Osteoblast (primary cell): ENCODE data around the gene HSP90AB1. TPM values are rescaled to one million over a fixed set of nuclear protein-coding genes. Genes with fewer than 3 reads are reported as not detected.
A peak's percentile ranks its signal among the peaks of the same experiment; 100 is the strongest.
"Not testable (repeated sequence)": the region's sequence is repeated elsewhere in the genome, so short reads cannot be mapped to it uniquely, and the experiment has no call there.

Experiments
- DNase-seq: peaks from one replicate; pipeline ENCODE4 v3.0.0; 2011; ENCODE audit warnings: low spot score, mixed read lengths; ENCODE audit not compliant: insufficient read length; ENCODE audit errors: missing footprints
- H2AFZ ChIP-seq: 2 replicates; pipeline ENCODE4 v1.6.0; 2011; ENCODE audit warnings: mild to moderate bottlenecking, low read length
- H3K27ac ChIP-seq: 2 replicates; pipeline ENCODE4 v1.5.1; 2011; ENCODE audit warnings: mild to moderate bottlenecking, low read depth, low read length, moderate library complexity
- H3K27me3 ChIP-seq: 2 replicates; pipeline ENCODE4 v1.6.0; 2012; ENCODE audit warnings: mild to moderate bottlenecking, control low read depth, inconsistent platforms, low read length, moderate library complexity; ENCODE audit not compliant: insufficient read depth
- H3K36me3 ChIP-seq: 2 replicates; pipeline ENCODE4 v1.5.1; 2011; ENCODE audit warnings: mild to moderate bottlenecking, low read length, control low read depth, moderate library complexity; ENCODE audit not compliant: insufficient read depth
- H3K4me1 ChIP-seq: 2 replicates; pipeline ENCODE4 v1.5.1; 2011; ENCODE audit warnings: mild to moderate bottlenecking, low read length, control low read depth, moderate library complexity; ENCODE audit not compliant: insufficient read depth
- H3K4me2 ChIP-seq: 2 replicates; pipeline ENCODE4 v1.6.0; 2011; ENCODE audit warnings: mild to moderate bottlenecking, low read length; ENCODE audit not compliant: insufficient read depth
- H3K4me3 ChIP-seq: fragments of 200-600 bp; sonication (generic); 3 replicates; pipeline ENCODE4 v1.5.1; 2012; ENCODE audit warnings: mild to moderate bottlenecking, low read length, inconsistent platforms; ENCODE audit not compliant: insufficient read depth
- H3K79me2 ChIP-seq: 2 replicates; pipeline ENCODE4 v1.6.0; 2012; ENCODE audit warnings: mild to moderate bottlenecking, low read length, control low read depth, inconsistent platforms; ENCODE audit not compliant: insufficient read depth
- H3K9me3 ChIP-seq: 2 replicates; pipeline ENCODE4 v1.5.1; 2011; ENCODE audit warnings: low read depth, low read length, control low read depth
- H4K20me1 ChIP-seq: 2 replicates; pipeline ENCODE4 v1.6.0; 2012; ENCODE audit warnings: mild to moderate bottlenecking, low read length, control low read depth; ENCODE audit not compliant: insufficient read depth
- CTCF ChIP-seq: IDR thresholded peaks from 2 replicates; pipeline ENCODE4 v1.5.1; 2011; ENCODE audit warnings: mild to moderate bottlenecking, low read depth, low read length, moderate library complexity; ENCODE audit errors: extremely low read depth
- total RNA-seq: library from RNA; depleted of rRNA; stranded (reverse); fragments of >200 nt; gene quantifications from 2 replicates; pipeline ENCODE4 v1.2.3, GENCODE V29; 2012

HSP90AB1 gene
- total RNA-seq, 1 donor, result 702 TPM

GRCh38 chr6:44230034-44230675 is 16.7 kb upstream of the HSP90AB1 start:
- H2AFZ ChIP-seq, result no peak overlapping the region
- H3K4me3 ChIP-seq, result no peak overlapping the region
- no peak overlapping the region for H3K4me2 ChIP-seq
- peaks cover 32% of the 10 kb centered on the region for H3K4me1 ChIP-seq
- peak; percentile 73 for DNase-seq
- H3K9me3 ChIP-seq, result no peaks in the 10 kb centered on the region
- H3K79me2 ChIP-seq, result peaks cover 12% of the 10 kb centered on the region
- no peaks in the 10 kb centered on the region for H4K20me1 ChIP-seq
- H3K27ac ChIP-seq, result no peak overlapping the region
- no peaks in the 10 kb centered on the region for H3K27me3 ChIP-seq
- peaks cover 8% of the 10 kb centered on the region for H3K36me3 ChIP-seq
- TF ChIP-seq CTCF, result no peak

DNA sequence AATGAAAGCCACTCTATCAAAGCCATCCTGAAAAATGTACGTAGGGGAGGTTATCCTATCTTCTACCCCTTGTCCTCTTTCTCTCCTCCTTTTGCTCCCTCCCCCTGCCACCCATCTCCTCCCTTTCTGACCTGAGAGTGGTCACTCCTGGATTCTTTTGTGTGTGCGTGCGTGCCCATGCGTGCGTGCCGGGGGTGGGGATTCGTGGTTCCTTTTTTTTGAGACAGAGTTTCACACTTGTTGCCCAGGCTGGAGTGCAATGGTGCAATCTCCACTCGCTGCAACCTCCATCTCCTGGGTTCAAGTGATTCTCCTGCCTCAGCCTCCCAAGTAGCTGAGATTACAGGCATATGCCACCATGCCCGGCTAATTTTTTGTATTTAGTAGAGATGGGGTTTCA is 15.5 kb upstream of the HSP90AB1 start:
- not testable (repeated sequence) for H3K27me3 ChIP-seq, H3K36me3 ChIP-seq, H3K4me3 ChIP-seq, H3K4me2 ChIP-seq, DNase-seq, H4K20me1 ChIP-seq, H3K79me2 ChIP-seq, H2AFZ ChIP-seq, H3K9me3 ChIP-seq, H3K27ac ChIP-seq
- peaks cover 33% of the 10 kb centered on the region for H3K4me1 ChIP-seq

GRCh38 chr6:44232676-44233566 is 14.0 kb upstream of the HSP90AB1 start:
- Histone ChIP-seq H2AFZ (peak overlapping the region; percentile 60), H4K20me1 (no peaks in the 10 kb centered on the region), H3K79me2 (no peaks in the 10 kb centered on the region), H3K27me3 (no peaks in the 10 kb centered on the region), H3K4me2 (no peak overlapping the region), H3K4me1 (peaks cover 37% of the 10 kb centered on the region), H3K4me3 (no peak overlapping the region), H3K27ac (peak overlapping the region; percentile 50), H3K9me3 (no peaks in the 10 kb centered on the region), H3K36me3 (peaks cover 8% of the 10 kb centered on the region)
- no peak for TF ChIP-seq CTCF
- peak; percentile 44 for DNase-seq

DNA sequence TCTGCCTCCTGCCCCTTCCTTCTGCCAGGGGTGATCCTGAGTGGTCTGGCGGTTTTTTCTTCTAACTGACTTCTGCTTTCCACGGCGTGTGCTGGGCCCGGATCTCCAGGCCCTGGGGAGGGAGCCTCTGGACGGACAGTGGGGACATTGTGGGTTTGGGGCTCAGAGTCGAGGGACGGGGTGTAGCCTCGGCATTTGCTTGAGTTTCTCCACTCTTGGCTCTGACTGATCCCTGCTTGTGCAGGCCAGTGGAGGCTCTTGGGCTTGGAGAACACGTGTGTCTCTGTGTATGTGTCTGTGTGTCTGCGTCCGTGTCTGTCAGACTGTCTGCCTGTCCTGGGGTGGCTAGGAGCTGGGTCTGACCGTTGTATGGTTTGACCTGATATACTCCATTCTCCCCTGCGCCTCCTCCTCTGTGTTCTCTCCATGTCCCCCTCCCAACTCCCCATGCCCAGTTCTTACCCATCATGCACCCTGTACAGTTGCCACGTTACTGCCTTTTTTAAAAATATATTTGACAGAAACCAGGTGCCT is 13.3 kb upstream of the HSP90AB1 start:
- Histone ChIP-seq H2AFZ (peak overlapping the region; percentile 60), H3K4me1 (peaks cover 41% of the 10 kb centered on the region), H3K27me3 (no peaks in the 10 kb centered on the region), H3K9me3 (no peaks in the 10 kb centered on the region), H3K79me2 (no peaks in the 10 kb centered on the region), H3K4me2 (peak overlapping the region; percentile 27), H3K36me3 (peaks cover 8% of the 10 kb centered on the region), H3K4me3 (no peak overlapping the region), H3K27ac (peak overlapping the region; percentile 50), H4K20me1 (no peaks in the 10 kb centered on the region)
- no peak for TF ChIP-seq CTCF
- no peak for DNase-seq
